Renal cortical epithelial cell (primary cell): ENCODE results near the gene PCDHGC5. TPM values are rescaled to one million over a fixed set of nuclear protein-coding genes. Genes with fewer than 3 reads are reported as not detected.

ENCODE experiments used
- DNase-seq: peaks from one replicate; pipeline ENCODE4 v3.0.0-alpha.2; 2011; ENCODE audit warnings: low read depth
- total RNA-seq: library from RNA; depleted of rRNA; stranded (reverse); fragments of >200 nt; gene quantifications from 2 replicates; pipeline ENCODE4 v1.2.3, GENCODE V29; 2014

Gene PCDHGC5
- total RNA-seq, 1 donor from 2014 or later, result 0.80 TPM

DNA sequence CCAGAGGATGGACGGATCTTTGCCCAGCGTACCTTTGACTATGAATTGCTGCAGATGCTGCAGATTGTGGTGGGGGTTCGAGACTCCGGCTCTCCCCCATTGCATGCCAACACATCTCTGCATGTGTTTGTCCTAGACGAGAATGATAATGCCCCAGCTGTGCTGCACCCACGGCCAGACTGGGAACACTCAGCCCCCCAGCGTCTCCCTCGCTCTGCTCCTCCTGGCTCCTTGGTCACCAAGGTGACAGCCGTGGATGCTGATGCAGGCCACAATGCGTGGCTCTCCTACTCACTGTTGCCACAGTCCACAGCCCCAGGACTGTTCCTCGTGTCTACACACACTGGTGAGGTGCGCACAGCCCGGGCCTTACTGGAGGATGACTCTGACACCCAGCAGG, 1.9 kb downstream of the PCDHGC5 start:
- DNase-seq, result no peak

DNA sequence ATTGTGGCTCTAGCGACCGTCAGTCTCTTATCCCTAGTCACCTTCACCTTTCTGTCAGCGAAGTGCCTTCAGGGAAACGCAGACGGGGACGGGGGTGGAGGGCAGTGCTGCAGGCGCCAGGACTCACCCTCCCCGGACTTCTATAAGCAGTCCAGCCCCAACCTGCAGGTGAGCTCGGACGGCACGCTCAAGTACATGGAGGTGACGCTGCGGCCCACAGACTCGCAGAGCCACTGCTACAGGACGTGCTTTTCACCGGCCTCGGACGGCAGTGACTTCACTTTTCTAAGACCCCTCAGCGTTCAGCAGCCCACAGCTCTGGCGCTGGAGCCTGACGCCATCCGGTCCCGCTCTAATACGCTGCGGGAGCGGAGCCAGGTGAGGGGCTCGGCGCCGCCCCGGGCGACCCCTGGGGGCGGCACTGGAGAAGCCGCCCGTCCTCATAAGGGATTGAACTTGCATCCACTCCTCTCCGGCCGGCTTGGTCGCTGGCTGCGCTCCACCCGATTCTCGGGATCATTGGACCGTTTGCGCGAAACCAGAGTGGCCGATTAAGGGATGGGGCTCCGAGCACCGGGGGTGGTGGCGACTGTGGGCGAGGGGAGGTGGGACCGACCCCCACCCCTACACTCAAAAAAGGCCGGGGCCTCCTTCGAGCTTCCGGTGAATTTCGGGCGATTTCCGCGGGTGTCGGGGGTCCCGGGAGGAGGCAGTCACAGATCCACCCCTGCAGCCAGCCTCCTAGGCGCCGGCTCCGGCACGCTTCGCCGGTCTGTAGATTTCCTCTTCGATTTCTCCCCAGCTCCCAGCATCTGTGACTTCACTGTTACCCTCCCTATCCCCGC, 2.7 kb downstream of the PCDHGC5 start:
- DNase-seq, result no peak

DNA sequence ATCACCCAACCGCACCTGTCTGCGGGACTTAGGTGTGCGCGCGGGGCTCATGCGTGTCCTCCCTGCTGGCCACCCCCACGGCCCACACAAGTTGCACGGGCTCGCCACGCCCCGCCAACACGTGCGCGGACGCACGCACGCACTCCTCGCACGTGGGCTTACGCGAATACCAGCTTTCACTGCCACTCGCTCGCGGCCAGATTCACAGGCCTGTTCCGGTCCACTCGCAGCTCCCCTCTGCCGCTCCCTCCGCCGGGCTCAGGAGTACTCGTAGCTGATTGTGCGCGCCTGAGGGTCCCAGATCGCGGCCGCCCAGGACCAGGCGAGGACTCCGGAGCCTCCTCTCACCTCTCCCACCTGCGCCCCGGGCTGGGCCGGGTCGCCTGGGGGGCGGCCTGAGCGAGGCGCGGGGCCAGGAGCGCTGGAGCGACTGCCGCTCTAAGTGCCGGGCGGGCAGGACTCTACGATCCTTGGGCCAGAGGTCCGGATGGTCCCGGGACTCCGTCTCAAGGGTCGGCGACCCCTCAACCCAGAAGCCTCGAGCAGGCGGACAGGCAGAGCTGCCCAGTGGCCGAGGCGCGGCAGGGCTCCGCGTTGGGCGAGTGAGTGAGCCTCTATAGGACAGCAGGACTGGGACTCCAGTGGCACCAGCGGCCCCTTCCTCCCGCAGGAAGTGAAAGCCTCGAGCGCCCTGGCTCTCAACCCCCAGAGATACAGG, 3.4 kb downstream of the PCDHGC5 start:
- DNase-seq, result no peak

DNA sequence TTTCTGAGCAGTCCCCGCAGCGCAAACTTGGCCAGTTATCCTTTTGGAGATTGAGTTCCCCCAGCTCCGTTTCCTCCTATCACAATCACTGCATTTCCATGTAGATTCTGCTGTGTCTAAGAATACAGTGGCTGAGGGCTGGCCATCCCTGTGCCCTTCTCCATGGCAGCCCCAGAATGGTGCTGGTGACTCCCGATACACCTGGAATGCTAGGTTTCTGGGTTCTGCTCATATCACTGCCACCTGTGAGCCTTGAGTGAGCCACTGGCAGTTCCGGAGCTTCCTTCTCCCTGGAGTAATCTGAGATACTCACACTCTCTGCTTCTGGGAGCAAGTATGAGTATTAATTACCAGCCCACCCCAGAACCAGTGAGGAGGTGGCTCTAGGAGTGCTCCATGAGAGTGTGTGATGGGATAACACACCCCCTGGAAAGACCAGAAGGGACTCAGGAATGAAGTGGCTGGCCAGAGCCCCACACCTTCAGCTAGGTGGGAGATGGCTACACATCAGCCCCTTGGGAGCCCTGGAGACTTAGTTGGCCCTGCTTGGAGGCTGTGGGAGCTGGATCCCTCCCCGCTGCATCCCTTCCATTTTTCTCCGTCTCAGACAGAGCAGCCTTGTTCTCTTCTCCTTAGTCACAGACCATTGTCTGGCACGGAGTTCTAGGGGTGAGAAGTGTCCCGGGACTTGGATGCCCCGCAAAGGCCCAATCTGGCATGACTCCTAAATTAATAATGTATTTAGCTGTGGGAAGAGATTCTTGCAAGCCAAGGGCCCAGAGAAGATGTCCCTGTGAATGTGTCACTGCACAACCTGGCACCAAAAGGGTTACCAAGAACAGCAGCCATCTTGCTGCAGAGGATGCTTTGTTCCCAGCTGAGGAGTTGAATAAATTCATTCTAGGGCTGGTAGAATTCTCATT, 4.9 kb downstream of the PCDHGC5 start:
- no peak for DNase-seq

DNA sequence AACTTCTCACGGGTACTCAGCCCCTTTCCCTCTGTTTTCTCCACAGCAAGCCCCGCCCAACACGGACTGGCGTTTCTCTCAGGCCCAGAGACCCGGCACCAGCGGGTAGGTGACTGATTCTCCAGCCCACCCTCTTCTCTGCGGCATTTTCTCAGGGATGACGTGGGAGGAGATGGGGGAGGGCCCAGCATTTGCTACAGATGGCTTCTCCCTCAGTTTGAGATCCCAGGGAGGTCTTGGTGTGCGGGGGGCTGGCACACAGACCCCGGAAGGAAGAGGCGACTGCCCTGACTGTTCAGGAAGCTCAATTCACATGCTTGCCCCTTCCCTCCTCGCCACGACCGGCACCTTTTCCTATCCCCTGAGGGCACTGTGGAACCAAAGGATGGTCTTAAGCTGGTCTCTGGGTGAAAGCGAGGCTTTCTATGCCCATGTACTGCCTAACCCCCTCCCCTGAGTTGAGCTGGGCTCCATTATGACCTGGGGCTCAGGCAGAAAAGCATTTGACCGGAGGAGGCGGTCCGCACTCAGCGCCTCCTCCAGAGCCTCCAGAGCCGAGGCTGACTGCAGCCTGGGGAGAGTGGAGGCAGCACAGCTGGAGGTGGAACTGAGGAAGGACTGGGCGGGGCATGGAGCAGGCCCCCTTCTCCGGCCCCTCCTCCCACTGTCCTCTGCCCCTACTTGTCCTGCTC, 6.0 kb downstream of the PCDHGC5 start:
- no peak for DNase-seq

DNA sequence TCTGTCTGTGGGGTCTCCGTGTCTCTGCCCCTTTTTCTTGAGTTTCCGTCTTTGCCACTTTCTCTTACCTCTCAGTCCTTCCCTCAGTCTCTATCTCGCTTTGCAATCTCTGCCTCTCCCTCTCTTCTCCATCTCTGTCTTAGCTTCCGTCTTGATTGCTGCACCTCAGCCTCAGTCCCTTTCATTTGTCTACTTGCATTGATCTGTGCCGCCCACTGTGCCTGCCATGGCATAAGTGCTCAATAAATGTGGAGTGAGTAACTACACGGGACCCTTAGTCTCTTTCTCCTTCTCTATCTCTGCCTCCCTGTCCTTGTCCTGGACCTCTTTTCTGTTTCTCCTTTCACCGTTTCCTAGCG, 6.6 kb downstream of the PCDHGC5 start:
- DNase-seq, result no peak

DNA sequence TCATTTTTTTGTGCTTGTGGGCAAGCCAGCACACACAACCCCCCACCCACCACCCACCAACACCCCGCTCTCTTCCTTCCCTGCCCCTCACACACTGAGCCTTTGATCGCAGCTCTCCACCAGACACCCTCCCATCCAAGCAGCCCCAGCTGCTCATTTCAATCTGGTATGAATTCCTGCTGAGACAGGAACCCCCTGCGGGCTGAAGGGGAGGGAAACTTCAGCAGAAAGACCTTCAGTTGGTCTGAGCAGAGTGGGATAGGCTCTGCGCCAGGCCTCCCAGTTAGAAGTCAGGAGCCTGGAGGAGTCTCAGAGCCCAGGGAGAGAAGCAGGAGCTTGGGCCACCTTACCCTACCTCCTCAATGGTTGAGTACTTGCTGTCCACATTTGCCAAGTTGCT, 7.2 kb downstream of the PCDHGC5 start:
- no peak for DNase-seq

DNA sequence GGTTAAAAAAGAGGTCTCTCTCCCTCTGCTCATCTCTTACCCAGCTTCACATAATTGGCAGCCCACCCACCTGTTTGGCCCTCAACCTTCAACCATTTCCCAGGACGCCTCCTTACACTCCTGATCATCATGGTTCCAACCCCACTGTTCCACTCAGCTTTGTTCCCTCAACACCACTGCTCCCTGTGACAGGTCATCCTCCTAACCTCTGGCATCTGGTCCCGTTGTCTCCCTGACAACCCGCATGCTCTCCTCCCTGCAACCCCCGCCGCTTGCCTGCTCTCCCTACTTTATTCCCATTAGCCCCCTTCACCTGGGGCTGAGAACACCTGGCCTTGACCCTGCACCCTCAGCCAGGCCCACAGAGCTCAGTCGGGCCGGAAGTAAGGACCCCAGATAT, 12.9 kb downstream of the PCDHGC5 start:
- no peak for DNase-seq

DNA sequence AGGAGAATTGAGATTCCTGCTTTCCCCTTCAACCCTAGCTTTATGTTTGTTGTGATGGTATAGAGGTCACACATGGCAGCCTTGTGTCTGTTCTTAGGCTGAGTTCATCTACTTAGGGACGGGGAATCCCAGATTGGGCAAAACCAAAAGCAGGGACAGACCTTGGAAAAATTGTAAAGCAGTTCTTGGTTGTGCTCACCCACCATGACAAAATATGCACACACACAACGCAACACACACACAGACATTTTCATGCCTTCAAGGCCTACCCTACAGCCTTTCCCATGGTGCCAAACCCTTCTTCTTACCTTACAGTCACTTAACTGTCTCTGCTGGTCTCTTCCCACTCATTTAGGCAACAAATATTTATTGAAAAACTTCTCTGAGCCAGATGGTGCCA, 14.8 kb downstream of the PCDHGC5 start:
- no peak for DNase-seq

DNA sequence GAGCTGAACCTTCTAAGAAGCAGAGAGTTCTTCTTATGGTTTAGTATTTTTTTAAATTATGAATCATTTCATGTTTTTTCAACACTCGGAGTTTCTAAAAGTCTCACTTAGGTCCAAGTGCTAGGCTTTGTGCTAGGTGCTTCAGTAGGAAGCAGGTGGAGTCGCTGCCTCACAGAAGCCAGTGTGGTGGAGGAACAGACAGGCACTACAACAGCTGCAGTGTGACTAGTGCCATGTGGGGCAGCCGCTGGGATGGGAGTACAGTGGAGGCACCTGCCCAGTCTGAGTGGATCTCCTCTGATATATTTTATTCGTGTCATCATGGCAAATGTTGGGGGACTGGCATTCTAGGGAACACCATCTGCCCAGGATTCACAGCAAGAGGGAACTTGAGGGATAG, 15.3 kb downstream of the PCDHGC5 start:
- no peak for DNase-seq

DNA sequence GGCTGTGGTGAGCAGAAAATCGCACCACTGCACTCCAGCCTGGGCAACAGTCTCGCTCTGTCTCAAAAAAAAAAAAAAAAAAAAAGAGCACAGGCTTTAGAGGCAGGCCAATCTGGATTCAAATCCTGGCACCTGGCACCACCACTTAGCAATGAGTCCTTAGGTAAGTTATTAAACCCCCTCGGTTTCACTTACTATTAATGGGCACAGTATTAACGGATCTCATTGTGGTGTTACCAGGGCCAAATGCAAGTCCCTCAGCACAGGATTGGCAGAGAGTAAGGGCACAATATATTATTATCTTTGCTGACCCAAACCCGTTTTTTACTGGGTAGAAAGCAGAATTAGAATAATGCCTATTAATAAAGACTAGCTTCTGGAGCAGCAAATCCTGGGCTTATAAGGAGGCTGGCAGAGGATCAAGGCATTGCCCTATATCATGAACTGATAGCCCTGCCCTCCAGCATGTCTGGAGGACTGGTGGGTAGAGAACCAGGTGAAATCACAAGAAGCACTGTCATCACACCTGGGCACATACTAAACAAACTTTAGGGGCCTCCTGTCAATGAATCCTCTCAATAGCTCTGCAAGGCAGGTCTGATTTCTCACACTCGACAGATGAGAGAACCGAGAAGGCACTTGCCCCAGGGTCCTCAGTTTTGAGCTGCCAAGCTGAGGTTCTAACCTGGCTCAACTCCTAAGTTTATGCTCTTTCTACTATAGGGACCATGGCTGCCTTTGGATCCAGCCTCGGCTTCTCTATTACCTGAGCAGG, 17.7 kb downstream of the PCDHGC5 start:
- DNase-seq, result no peak

DNA sequence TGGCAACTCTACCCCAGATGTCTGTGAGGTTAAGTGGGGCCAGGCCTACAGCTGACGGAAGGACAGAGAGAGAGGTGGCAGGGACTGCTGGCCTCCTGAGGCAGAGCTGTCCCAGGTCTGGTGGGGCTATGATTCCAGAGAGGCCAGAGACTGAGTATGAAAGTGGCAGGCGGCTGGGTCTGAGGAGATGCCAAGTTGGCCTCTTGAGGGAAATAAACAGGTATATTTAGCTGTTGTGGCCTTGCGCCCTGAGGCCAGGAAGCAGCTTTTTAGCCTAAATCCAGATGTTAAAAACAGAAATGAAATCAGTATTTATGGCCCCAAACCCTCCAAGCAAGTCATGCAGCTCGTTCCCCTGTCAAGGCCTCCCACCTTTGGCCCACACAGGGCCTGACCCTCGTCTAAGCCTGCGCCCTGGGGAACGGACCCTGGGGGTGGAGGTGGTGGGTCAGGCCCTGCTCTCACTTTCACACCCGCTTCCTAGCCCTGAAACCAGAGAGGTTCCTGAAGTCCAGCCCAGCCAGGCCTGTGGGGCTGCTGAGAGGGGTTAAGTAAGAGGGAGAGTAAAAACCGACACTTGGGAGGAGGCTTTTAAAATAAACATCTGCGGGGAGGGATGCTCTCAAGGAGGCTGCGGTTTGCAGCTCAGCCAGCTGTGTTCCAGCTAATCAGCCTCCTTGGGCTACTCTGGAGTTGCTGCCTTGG, 18.7 kb downstream of the PCDHGC5 start:
- no peak for DNase-seq

DNA sequence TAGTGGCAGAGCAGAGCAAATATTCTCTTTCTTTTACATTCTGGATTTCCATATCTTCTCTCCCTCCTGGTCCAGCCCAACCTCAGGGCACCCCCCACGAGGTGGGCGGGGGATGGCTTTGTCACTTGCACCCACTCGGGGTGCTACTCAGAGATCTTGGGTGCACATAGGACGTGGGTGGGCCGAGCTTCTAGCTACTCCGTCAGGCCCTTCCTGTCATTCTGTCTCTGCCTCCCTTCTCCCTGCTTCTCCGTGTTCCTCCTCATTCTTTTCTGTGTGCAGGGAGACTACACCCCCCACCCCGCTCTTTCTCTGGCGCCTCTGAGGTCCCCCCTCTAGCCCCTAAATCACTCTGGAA, 19.5 kb downstream of the PCDHGC5 start:
- no peak for DNase-seq

DNA sequence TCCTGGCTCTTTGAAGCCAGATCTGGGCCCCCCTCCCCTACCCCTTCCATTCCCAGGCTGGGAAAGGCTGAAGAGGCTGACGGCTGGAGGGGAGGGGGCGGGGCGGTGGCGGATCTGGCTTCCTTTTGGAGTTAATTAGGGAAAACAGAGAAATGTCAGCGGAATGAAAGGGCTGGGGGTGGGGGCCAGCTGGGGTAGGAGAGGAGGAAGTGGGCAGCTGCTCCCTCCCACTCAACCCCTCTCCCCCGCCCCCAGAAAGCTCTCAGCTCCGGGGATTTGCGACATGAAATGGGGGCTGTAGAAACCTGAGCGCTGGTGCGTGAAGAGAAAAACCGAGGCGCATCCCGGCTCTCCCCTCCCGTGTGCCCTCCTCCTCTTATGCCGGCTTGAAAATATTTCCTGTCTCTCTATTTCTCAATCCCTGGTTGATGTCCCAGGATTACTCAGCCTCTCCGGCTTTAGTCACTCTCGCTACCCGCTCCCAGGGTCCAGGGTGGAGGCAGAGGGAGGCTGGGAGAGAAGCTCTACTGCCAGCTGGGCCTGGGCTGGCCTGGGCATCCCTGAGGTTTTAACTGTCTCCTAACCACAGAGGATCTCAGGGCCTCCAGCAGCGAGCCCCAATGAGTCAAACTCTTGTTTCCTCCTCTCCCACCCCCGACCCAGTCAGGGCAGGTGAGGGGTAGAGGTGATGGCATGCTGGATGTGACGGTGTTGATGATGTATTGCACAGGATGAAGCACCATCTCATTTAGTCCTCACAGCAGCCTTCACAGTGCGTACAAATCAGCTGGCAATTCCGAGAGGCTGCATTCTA, 20.1 kb downstream of the PCDHGC5 start:
- peak; percentile 92 for DNase-seq

DNA sequence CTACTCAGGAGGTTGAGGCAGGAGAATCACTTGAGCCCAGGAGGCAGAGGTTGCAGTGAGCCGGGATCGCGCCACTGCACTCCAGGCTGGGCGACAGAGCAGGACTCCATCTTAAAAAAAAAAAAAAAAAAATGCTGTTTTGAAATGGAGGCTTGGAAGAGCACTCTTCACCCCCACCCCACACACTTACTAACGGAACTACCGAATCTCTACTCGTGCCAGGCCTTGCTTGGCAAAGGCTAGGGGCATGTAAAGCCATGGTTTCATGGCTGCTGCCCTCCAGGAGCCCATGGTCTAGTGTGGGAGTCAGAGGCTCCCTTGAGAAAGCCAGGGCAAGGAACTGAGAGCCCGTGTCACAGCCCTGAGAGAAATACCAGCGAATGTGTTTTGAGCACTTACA, 21.3 kb downstream of the PCDHGC5 start:
- DNase-seq, result no peak

DNA sequence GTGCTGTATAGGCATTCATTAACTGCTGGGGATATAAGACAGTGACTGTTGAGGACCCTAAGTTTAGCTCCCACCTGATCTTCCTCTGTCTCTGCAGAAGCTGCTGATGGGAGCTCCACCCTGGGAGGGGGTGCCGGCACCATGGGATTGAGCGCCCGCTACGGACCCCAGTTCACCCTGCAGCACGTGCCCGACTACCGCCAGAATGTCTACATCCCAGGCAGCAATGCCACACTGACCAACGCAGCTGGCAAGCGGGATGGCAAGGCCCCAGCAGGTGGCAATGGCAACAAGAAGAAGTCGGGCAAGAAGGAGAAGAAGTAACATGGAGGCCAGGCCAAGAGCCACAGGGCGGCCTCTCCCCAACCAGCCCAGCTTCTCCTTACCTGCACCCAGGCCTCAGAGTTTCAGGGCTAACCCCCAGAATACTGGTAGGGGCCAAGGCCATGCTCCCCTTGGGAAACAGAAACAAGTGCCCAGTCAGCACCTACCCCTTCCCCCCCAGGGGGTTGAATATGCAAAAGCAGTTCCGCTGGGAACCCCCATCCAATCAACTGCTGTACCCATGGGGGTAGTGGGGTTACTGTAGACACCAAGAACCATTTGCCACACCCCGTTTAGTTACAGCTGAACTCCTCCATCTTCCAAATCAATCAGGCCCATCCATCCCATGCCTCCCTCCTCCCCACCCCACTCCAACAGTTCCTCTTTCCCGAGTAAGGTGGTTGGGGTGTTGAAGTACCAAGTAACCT, 22.1 kb downstream of the PCDHGC5 start:
- DNase-seq, result no peak

DNA sequence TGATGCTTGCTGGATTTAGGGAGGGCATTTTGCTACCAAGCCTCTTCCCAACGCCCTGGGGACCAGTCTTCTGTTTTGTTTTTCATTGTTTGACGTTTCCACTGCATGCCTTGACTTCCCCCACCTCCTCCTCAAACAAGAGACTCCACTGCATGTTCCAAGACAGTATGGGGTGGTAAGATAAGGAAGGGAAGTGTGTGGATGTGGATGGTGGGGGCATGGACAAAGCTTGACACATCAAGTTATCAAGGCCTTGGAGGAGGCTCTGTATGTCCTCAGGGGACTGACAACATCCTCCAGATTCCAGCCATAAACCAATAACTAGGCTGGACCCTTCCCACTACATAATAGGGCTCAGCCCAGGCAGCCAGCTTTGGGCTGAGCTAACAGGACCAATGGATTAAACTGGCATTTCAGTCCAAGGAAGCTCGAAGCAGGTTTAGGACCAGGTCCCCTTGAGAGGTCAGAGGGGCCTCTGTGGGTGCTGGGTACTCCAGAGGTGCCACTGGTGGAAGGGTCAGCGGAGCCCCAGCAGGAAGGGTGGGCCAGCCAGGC, 23.0 kb downstream of the PCDHGC5 start:
- DNase-seq, result no peak

DNA sequence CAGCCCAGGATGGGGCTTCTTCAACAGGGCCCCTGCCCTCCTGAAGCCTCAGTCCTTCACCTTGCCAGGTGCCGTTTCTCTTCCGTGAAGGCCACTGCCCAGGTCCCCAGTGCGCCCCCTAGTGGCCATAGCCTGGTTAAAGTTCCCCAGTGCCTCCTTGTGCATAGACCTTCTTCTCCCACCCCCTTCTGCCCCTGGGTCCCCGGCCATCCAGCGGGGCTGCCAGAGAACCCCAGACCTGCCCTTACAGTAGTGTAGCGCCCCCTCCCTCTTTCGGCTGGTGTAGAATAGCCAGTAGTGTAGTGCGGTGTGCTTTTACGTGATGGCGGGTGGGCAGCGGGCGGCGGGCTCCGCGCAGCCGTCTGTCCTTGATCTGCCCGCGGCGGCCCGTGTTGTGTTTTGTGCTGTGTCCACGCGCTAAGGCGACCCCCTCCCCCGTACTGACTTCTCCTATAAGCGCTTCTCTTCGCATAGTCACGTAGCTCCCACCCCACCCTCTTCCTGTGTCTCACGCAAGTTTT, 23.6 kb downstream of the PCDHGC5 start:
- peak; percentile 56 for DNase-seq
